Stromal cell of bone marrow (primary cell): ENCODE data around the gene PGGT1B.
A peak's percentile ranks its signal among the peaks of the same experiment; 100 is the strongest.
"Not testable (repeated sequence)": the region's sequence is repeated elsewhere in the genome, so short reads cannot be mapped to it uniquely, and the experiment has no call there.

Source experiments
- DNase-seq: peaks from one replicate; pipeline ENCODE4 v3.0.0-alpha.2; 2012; ENCODE audit warnings: low read depth

Gene PGGT1B

GRCh38 chr5:115257981-115258380 lies 4.7 kb downstream of the PGGT1B start:
- DNase-seq: no peak

GRCh38 chr5:115249379-115249778 lies 13.3 kb downstream of the PGGT1B start:
- not testable (repeated sequence) for DNase-seq

DNA sequence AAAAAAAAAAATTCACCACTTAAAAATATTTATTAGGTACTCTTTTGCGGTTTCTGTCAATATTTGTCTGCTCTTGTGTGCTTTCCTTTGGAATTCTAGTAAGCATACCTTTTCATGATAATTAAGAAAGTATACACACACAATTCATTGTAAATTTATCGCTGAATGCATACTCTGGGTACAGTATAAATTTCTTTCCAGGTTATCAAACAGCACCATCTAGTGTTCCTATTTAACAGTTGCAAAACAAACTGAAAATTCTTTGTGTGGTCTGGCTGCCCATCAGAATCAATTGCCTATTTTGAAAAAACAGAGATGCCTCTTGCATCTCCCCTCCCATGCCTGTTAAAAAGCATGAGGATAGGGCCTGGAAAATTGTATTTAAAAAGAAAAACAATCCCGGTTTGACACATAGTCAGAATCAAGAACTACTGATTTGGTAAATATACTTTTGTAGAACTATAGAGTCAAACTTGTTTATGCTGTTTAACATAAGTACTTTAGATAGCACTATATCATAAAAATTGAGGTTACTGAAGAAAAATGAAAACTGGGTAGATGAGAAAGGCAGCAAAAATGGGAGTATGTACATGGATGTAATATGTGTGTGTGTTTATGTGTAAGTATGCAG lies 16.2 kb downstream of the PGGT1B start:
- DNase-seq: peak; percentile 20

DNA sequence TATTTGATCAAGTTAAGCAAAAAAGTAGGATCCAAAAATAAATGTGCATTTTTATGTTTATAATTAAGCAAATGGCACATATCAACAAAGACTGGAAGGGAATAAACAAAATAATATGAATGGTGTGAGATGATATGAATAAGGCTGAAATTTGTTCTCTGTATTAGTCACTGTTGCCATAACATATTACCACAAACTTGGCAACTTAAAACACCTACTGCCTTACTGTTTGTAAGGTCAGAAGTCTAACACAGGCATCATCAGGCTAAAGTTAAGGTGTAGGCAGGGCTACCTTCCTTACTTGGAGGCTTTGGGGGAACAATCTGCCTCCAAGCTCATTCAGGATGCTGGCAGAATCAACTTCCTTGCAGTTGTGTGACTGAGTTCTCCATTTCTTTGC lies 19.3 kb downstream of the PGGT1B start:
- peak; percentile 32 for DNase-seq

DNA sequence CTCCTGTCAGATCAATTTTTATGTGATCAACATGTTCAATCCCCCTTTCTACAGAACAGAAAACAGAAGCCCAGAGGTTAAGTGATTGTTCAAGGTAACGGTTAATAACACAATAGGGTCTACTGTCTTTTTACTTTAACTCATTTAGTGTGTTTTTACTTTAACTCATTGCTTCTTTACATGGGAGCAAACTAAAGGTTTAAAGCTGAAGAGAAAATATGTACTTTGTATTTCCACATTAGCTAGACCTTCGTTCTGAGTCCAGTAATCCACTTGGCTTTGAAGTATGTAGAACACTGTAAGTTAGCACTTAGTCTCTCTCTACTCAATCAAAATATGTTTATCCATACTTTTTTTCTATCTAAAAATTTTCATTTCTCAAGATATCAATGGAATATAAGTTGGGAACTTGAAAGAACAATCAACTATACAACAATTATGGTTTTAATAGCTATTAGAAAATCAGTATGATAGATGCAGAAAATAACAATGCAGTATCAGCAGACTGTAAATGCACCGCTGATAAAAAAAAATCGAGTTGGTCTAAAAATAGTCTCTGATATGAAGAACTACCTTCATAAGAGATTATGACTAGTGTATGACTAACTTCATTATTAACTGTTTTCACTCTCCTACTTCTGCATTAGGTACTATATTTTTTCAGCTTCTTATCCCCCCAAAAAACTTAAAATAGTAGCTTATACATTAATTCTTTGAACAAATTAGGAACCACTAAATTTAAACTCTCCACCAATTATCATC lies 20.6 kb downstream of the PGGT1B start:
- DNase-seq: no peak

DNA sequence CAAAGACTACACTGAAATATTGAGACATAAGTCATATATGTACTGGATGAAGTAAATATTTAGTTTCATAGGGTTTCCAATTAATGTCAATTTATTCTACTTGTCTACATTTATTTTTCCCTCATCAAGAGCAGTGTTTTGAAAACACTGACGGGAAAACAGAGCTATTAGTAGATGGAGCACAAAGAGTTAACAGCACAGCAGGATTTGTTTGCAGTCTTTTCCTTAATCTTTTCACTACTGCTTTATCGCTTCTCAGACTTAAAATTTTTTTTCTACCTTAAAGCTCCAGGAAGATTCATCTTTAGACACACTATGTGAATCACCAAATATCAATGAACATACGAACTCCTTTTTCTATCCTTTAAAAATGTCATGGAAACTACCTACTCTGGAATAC lies 25.6 kb downstream of the PGGT1B start:
- DNase-seq: no peak

DNA sequence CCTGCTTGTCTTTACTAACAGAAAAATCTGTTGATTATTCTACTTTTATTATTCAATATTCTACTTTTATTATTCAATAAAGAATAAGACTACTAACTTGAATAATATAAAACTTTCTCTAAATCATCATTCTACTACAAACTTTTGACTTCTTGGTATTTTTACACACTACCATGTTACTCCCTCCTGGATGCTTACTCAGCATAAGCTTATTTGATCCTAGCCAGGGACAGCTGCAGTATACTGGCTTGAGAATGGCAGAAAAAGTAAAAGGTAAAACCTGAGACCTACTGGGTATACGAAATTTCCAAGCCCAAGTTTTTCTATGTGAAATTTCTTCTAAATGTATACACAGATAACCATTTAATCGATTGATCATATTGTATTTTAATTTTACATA lies 26.1 kb downstream of the PGGT1B start:
- DNase-seq: no peak

DNA sequence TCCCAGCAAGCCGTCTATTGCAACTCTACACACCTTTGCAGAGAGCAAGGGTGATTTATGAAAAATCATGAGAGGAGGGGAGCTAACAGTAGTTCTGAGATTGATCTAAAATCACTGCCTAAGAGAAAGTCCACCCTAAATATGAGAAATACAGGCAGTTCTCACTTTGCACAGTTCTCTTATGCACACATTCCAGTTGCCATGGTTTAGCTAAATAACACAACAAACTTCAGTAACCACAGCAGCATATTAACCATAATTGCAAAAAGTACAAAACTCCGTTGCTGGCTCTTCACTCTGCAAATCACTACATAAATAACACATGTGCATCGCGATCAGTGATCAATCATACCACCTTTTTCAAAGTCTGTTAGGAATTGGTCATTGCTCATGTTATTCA lies 31.1 kb downstream of the PGGT1B start:
- DNase-seq: no peak

DNA sequence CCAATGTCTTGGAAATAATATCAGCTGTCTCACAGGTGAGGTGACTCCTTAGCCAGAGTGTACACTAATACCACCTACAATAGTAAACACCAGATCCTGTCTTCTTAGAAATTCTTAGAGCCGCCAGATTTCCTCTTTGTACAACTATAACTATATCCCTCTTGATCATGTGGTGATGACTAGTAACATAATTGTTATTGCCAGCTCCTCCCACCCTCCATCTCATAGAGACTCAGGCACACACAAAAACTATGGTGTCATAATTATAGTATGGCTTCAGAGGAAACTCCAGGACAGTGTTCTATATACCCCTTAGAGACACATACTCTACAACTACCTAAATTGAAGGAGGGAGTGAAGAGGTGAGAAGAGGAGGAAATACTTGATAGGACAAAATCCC lies 33.1 kb downstream of the PGGT1B start:
- DNase-seq: no peak

DNA sequence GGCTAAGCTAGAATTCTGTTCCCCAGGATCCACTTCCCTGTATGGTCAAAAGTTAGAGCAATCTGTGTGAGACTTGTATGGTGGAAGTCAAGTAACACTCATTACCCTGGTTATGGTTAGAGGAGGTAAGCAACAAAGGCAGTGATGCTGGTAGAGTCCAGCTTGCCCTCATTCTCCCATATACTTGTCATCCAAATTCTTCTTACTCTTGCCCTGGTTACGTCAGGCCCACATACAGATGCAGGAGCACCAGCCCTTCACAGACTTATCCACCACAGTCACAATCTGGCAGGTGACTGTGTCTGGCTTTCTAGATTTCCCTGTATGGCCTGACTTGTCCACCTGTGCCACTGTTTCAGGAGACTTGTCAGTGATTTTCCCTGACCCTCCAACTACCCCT lies 35.4 kb downstream of the PGGT1B start:
- no peak for DNase-seq

GRCh38 chr5:115214541-115214940 lies 48.1 kb downstream of the PGGT1B start:
- DNase-seq: no peak

DNA sequence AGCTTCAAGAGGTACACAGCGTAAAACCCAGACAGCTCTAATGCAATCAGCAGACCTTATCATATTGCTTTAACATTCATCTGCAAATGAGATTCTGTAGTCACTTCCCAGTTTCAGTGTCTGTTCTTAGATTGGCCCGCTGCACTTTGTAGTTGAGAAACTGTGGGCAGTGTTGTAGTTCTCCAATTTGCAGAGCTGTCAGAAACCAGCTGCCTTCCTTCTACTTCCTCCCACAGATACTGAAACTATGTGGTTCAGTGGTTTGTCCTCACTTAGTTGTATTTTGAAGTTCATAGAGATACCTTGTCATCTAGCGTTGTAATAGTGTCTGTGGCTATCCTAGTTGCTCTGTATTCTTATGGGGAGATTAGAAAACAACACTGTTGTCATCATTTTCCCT lies 53.4 kb downstream of the PGGT1B start:
- DNase-seq: no peak

DNA sequence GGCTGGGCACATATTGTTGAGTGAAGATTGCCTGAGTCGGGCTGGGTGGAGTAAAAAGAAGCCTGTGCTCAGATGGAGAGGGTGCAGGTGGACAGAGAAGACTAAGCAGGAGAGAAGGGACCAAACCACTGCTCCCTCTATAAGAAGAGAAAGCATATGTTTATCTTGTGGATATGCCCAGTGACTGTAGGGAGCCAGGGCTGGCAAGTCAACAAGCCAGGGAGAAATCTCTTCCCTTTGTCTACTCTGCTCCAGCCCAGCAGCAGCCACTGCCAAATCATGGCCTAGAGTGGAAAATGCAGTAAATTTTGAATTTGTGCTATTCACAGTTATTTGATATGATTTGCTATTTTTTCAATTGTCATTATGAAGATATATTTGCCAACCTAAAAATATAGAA lies 59.7 kb downstream of the PGGT1B start:
- no peak for DNase-seq

DNA sequence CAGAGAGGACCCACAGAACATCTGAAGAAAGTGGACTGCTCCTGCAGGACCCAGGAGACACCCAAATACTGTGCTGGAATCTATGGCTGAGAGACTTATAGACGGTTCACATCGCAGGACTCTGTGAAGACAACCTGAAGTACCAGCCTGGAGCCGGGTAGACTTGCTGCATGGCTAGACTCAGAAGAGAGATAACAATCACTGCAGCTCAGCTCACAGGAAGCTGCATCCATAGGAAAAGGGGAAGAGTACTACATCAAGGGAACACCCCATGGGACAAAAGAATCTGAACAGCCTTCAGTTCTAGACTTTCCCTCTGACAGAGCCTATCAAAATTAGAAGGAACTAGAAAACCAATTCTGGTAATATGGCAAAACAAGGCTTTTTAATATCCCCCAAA lies 66.5 kb downstream of the PGGT1B start:
- no peak for DNase-seq

DNA sequence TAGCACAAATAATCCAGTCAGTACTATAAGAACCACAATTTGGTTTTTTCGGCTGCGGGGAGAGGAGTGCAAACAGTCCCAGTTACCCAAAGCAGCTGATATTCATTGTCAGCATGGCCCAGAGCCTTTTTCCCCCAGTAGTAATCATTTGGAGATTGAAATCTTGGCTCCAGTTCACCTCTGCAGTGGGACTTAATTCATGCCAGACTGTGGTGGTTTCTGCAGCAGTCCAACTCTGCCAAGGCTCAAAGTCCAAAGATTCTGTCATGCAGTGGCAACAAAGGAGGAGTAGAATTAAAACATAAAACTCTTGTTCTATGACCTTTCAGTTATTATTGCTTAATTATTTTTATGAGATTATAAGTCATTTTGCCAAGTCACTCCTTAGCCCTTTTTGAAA lies 68.0 kb downstream of the PGGT1B start:
- peak; percentile 48 for DNase-seq

GRCh38 chr5:115193295-115193694 lies 69.4 kb downstream of the PGGT1B start:
- DNase-seq: no peak

GRCh38 chr5:115192098-115192497 lies 70.6 kb downstream of the PGGT1B start:
- DNase-seq: no peak

DNA sequence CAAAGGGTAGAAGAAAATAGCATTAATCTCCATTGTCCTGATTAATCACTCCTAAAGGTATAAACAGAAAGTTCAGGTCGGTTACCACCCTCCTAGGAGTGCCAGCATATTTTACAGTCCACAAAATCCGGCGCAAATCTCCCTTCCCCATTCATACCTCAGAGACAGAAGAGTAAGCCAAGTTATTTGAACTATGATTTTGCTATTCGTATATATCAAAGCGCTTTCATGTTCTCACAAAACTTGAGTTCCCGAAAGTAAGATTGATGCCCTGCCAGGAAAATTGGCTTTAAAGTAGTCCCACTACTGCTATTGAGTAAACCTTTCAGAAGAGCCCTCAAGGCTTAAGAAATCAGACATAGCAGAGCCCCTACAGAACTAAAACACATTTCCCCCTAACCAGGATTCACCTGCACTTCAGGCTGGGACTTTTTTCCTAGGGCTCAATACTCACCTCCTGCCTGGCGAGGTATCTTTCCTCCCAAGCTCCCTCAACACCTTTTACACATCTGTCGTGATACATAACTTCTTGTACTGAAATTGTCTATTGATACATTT lies 71.1 kb downstream of the PGGT1B start:
- DNase-seq: no peak

GRCh38 chr5:115190388-115190787 lies 72.3 kb downstream of the PGGT1B start:
- DNase-seq: no peak

GRCh38 chr5:115189866-115190265 lies 72.8 kb downstream of the PGGT1B start:
- no peak for DNase-seq

DNA sequence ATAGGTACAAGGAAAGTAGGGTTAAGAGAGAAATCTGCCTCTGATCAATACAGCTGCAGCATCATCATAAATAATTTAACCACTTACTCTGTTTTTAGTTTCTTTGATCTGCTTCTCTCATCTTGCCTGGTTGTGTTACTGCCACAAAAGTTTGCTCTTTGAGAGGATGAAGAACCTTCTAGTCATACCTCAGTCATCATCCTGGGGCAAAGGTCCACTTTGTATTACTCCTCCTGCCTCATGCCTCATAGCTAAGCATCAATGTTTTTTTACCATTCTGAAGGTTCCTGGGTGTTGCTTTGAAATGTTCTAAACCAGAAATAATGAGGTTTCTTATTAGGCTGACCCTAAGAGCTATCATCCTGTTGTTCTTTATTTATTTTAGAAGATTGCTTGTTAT lies 75.9 kb downstream of the PGGT1B start:
- DNase-seq: no peak

DNA sequence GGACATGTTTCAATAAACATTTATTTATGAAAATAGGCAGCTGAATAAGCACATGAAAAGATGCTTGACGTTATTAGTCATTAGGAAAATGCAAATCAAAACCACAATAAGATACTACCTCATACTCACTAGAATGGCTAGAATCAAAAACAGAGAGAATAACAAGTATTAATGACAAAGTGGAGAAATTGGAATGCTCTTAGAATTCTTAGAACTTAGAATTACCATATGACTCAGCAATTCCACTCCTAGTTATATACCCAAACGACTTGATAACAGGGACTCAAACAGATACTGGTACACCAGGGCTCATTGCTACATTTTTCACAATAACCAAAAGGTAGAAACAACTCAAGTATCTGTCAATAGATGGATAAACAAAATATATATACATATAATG lies 77.9 kb downstream of the PGGT1B start:
- no peak for DNase-seq

DNA sequence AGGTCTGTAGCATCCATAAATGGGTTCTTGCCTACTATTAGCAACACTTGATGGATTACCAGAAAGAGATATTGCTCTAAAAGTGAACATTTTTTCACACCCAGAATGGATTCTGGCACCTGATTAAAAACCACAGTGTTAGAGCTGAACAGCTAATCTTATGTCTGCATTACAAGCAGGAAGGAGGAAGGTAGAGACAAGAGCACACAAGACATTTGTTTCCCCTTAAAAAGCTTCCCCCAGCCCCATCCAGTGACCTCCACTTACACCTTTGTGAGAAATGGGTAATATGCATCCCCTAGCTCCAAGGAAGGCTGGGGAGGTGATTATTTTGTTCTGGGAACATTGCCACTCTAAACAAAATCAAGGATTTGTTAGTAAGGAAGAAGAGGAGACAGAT lies 80.9 kb downstream of the PGGT1B start:
- no peak for DNase-seq
